HFF-Myc (cell line): ENCODE measurements around the gene TLK1.

Source experiments
- DNase-seq: peaks from one replicate; pipeline ENCODE4 v3.0.0-alpha.2; 2011; ENCODE audit warnings: low read depth; ENCODE audit errors: extremely low read depth
- H3K4me3 ChIP-seq: replicated peaks from 2 replicates; pipeline ENCODE4 v1.5.1; 2011; ENCODE audit warnings: low read depth, mild to moderate bottlenecking, control low read depth, low read length
- TF ChIP-seq, protein P1 (sequence below): IDR thresholded peaks from 2 replicates; pipeline ENCODE4 v1.5.1; 2012; ENCODE audit warnings: mild to moderate bottlenecking, low read depth, low read length, control low read depth; ENCODE audit errors: missing control alignments

The TLK1 gene

GRCh38 chr2:171049691-171050090, 111.0 kb downstream of the TLK1 start:
- TF ChIP-seq, protein P1, sequence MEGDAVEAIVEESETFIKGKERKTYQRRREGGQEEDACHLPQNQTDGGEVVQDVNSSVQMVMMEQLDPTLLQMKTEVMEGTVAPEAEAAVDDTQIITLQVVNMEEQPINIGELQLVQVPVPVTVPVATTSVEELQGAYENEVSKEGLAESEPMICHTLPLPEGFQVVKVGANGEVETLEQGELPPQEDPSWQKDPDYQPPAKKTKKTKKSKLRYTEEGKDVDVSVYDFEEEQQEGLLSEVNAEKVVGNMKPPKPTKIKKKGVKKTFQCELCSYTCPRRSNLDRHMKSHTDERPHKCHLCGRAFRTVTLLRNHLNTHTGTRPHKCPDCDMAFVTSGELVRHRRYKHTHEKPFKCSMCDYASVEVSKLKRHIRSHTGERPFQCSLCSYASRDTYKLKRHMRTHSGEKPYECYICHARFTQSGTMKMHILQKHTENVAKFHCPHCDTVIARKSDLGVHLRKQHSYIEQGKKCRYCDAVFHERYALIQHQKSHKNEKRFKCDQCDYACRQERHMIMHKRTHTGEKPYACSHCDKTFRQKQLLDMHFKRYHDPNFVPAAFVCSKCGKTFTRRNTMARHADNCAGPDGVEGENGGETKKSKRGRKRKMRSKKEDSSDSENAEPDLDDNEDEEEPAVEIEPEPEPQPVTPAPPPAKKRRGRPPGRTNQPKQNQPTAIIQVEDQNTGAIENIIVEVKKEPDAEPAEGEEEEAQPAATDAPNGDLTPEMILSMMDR, result no peak
- no peak overlapping the region for H3K4me3 ChIP-seq
- DNase-seq, result no peak

- H3K4me3 ChIP-seq, result no peak overlapping the region
- DNase-seq, result no peak
- TF ChIP-seq, protein P1, result no peak
Measured at GRCh38 chr2:171046048-171046560, 114.6 kb downstream of the TLK1 start.

- DNase-seq, result no peak
- H3K4me3 ChIP-seq, result no peak overlapping the region
- TF ChIP-seq, protein P1, result no peak
Measured at GRCh38 chr2:171044416-171044815, 116.3 kb downstream of the TLK1 start.

DNA sequence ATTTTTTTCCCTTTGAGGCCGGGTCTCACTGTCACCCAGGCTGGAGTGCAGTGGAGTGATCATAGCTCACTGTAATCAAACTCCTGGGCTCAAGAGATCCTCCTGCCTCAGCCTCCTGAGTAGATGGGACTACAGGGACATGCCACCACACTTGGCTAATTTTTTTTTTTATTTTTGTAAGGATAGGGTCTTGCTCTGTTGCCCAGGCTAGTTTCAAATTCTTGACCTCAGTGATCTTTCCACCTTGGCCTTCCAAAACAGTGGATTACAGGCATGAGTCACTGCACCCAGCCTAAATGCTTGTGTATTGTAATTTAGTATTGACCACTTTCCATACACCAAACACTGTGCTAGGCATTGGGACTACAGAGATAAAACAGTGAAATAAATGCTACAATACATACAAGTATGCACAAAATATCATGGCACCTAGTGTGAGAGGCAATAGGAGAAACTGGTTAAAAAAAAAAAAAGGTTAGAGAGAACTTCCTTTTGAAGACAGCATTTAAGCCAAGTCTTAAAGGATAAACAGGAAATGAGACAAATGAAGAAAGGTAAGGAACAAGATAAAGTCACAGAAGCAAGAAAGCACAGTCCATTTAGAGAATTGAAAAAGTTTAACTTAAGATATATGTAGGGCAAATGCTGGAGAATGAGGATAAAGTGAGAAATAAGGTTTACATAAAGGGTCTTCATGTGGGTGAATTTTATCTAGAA, 118.3 kb downstream of the TLK1 start:
- no peak overlapping the region for H3K4me3 ChIP-seq
- TF ChIP-seq, protein P1, result no peak
- DNase-seq, result no peak

DNA sequence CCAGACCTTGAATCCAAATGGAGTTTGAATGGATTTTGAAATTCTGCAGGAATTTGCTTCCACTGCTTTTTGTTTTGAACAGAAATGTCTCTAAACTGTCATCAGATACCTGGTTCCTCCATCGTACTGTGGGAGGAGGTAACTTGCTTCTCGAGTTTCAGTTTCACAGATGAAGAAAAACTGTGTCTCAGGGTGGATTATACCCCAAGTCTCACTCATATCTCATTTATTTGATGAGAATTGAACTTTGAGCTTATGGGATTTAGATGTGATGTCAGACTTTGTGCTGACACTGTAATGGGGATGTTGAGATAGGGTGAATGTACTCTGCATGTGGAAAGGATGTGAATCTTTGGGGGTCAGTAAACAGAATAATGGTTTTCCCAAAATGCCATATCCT, 124.2 kb downstream of the TLK1 start:
- DNase-seq, result no peak
- H3K4me3 ChIP-seq, result no peak overlapping the region
- TF ChIP-seq, protein P1, result no peak

DNA sequence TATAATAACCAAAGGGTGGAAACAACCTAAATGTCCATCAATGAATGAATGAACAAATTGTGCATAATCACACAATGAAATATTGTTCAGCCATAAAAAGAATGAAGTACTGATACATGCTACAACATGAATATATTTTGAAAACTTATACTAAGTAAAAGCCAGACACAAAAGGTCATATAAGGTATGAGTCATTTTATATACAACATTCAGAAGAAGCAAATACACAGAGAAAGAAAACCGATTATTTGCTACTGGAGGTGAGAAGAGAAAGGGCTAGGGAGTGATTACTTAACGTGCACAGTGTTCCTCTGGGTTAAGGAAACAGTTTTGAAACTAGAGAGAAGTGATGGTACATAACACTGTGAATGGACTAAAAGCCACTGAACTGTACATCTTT, 126.4 kb downstream of the TLK1 start:
- TF ChIP-seq, protein P1, result no peak
- no peak for DNase-seq
- no peak overlapping the region for H3K4me3 ChIP-seq
